Mesothelial cell of epicardium (in vitro differentiated cells): ENCODE measurements around the gene XIRP2. TPM values are rescaled to one million over a fixed set of nuclear protein-coding genes. Genes with fewer than 3 reads are reported as not detected.

Source experiments
- DNase-seq, 2 experiments: peaks; one replicate each; pipeline ENCODE4 v3.0.0; 2021; ENCODE audit warnings: low spot score in 2 of 2; ENCODE audit not compliant: unreplicated experiment in 2 of 2
- H3K27ac Mint-ChIP-seq: 2 replicates; pipeline ENCODE4 v1.8.0; 2021; ENCODE audit warnings: mixed read lengths
- H3K27me3 Mint-ChIP-seq: 2 replicates; pipeline ENCODE4 v1.8.0; 2021; ENCODE audit warnings: low read depth, mixed read lengths
- H3K36me3 Mint-ChIP-seq: 2 replicates; pipeline ENCODE4 v1.8.0; 2021; ENCODE audit warnings: mixed read lengths
- H3K4me1 Mint-ChIP-seq: 2 replicates; pipeline ENCODE4 v1.8.0; 2021; ENCODE audit warnings: mixed read lengths
- H3K4me3 Mint-ChIP-seq: 2 replicates; pipeline ENCODE4 v1.8.0; 2021; ENCODE audit warnings: mild to moderate bottlenecking, moderate library complexity, mixed read lengths
- H3K9me3 Mint-ChIP-seq: 2 replicates; pipeline ENCODE4 v1.8.0; 2021; ENCODE audit warnings: mixed read lengths
- CTCF ChIP-seq: fragments of 200-600 bp; sonication (generic); IDR thresholded peaks from one replicate; pipeline ENCODE4 v1.5.0; 2021; ENCODE audit warnings: antibody characterized with exemption; ENCODE audit not compliant: unreplicated experiment
- total RNA-seq: library from RNA; stranded (reverse); gene quantifications from 3 replicates; pipeline ENCODE4 v1.2.1, GENCODE V29; 2021

Gene XIRP2
- total RNA-seq, 1 donor from 2014 or later, result not detected

- DNase-seq, result no peak
- Mint-ChIP-seq H3K27me3 (no peaks in the 10 kb centered on the region), H3K36me3 (no peaks in the 10 kb centered on the region), H3K4me1 (no peaks in the 10 kb centered on the region), H3K27ac (no peak overlapping the region), H3K9me3 (peaks cover 22% of the 10 kb centered on the region), H3K4me3 (no peak overlapping the region)
- TF ChIP-seq CTCF, result no peak
Observed at GRCh38 chr2:166934817-166935216, 46.5 kb downstream of the XIRP2 start.

- Mint-ChIP-seq H3K27ac (no peak overlapping the region), H3K36me3 (no peaks in the 10 kb centered on the region), H3K4me3 (no peak overlapping the region), H3K9me3 (peaks cover 19% of the 10 kb centered on the region), H3K27me3 (no peaks in the 10 kb centered on the region), H3K4me1 (no peaks in the 10 kb centered on the region)
- no peak for DNase-seq
- TF ChIP-seq CTCF, result no peak
Observed at GRCh38 chr2:166942377-166942776, 54.1 kb downstream of the XIRP2 start.

- Mint-ChIP-seq H3K9me3 (peaks cover 3% of the 10 kb centered on the region), H3K4me3 (no peak overlapping the region), H3K27ac (no peak overlapping the region), H3K4me1 (no peaks in the 10 kb centered on the region), H3K27me3 (no peaks in the 10 kb centered on the region), H3K36me3 (no peaks in the 10 kb centered on the region)
- TF ChIP-seq CTCF, result no peak
- no peak for DNase-seq
Observed at GRCh38 chr2:166944909-166945308, 56.6 kb downstream of the XIRP2 start.

GRCh38 chr2:166957686-166958085 is 69.4 kb downstream of the XIRP2 start:
- no peak for DNase-seq
- no peaks in the 10 kb centered on the region for H3K36me3 Mint-ChIP-seq
- no peaks in the 10 kb centered on the region for H3K27me3 Mint-ChIP-seq
- TF ChIP-seq CTCF, result no peak
- H3K27ac Mint-ChIP-seq, result no peak overlapping the region
- no peak overlapping the region for H3K4me3 Mint-ChIP-seq
- H3K9me3 Mint-ChIP-seq, result no peaks in the 10 kb centered on the region
- H3K4me1 Mint-ChIP-seq, result no peaks in the 10 kb centered on the region

- H3K4me1 Mint-ChIP-seq, result no peaks in the 10 kb centered on the region
Observed at GRCh38 chr2:166958986-166959481, 70.8 kb downstream of the XIRP2 start.

More at GRCh38 chr2:166958986-166959481, 70.8 kb downstream of the XIRP2 start:
- no peak for TF ChIP-seq CTCF
- Mint-ChIP-seq H3K36me3 (no peaks in the 10 kb centered on the region), H3K9me3 (no peaks in the 10 kb centered on the region), H3K27me3 (no peaks in the 10 kb centered on the region), H3K4me3 (no peak overlapping the region), H3K27ac (no peak overlapping the region)
- DNase-seq, result no peak
